BJ (cell line): Measurements from ENCODE around the gene TRIM50. TPM values are rescaled to one million over a fixed set of nuclear protein-coding genes. Genes with fewer than 3 reads are reported as not detected.
A peak's percentile ranks its signal among the peaks of the same experiment; 100 is the strongest.
"Not testable (repeated sequence)": the region's sequence is repeated elsewhere in the genome, so short reads cannot be mapped to it uniquely, and the experiment has no call there.

Experiments
- CTCF ChIA-PET: fragments of 350-600 bp; formaldehyde crosslinking; extraction: SDS; loops from one replicate; lab custom pipeline; 2021; ENCODE audit warnings: antibody characterized with exemption, inconsistent platforms; lab: Yijun Ruan, JAX
- POLR2A ChIA-PET: fragments of 300-600 bp; sonication (Branson Sonifier 250); formaldehyde crosslinking; extraction: SDS; loops from one replicate; lab custom pipeline; 2021; ENCODE audit warnings: antibody characterized with exemption; lab: Charles Lee
- DNase-seq: peaks from one replicate; pipeline ENCODE4 v3.0.0-alpha.2; 2011; ENCODE audit warnings: low read depth
- H3K27me3 ChIP-seq: 2 replicates; pipeline ENCODE4 v1.6.0; 2011; ENCODE audit warnings: low read length; ENCODE audit not compliant: control insufficient read depth, insufficient read depth
- H3K36me3 ChIP-seq: 2 replicates; pipeline ENCODE4 v1.5.1; 2011; ENCODE audit warnings: low read length; ENCODE audit not compliant: control insufficient read depth, insufficient read depth
- H3K4me3 ChIP-seq: 2 replicates; pipeline ENCODE4 v1.5.1; 2011; ENCODE audit warnings: low read depth, mild to moderate bottlenecking, control low read depth, low read length
- CTCF ChIP-seq: IDR thresholded peaks from 2 replicates; pipeline ENCODE4 v1.5.1; 2011; ENCODE audit warnings: low read depth, mild to moderate bottlenecking, control low read depth, inconsistent platforms, low read length, moderate library complexity; ENCODE audit not compliant: insufficient read depth
- polyA plus RNA-seq: library from polyadenylated mRNA; depleted of rRNA; stranded (reverse); fragments of >200 nt; gene quantifications from 2 replicates; pipeline ENCODE4 v1.2.3, GENCODE V29; 2011

The TRIM50 gene
- polyA plus RNA-seq, 1 experiment: not detected

DNA sequence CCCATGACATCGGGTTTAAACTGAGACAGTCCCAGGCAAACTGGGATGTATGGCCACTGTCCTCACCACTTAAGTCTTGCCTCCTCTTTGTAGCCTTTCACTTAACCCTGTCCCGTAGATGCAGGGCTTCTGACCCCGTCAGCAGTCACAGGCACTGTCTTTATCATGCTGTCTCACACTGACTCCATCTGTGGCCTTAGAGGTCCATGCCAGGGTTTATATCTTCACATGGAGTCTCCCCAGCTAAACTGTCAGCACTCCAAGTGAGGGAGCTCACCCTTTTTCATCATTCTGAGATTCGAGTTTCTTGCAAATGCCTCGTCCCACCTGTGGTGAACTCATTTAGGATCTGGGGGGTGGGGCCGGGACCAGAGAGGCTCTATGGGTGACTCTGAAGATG lies 2.9 kb upstream of the TRIM50 start:
- POLR2A ChIA-PET: no interaction called here
- CTCF ChIA-PET: interaction anchor here (1.0 to 5.1 kb wide), 3 partner anchors 12 to 121 kb away, joined by 4 to 21 read pairs (median 11); no protein-coding TSS in a partner anchor
- no peak for DNase-seq
- no peaks in the 10 kb centered on the region for H3K36me3 ChIP-seq
- no peak for TF ChIP-seq CTCF
- no peak overlapping the region for H3K4me3 ChIP-seq
- H3K27me3 ChIP-seq: peaks cover 5% of the 10 kb centered on the region; the same call in 1 of the 2 replicates

DNA sequence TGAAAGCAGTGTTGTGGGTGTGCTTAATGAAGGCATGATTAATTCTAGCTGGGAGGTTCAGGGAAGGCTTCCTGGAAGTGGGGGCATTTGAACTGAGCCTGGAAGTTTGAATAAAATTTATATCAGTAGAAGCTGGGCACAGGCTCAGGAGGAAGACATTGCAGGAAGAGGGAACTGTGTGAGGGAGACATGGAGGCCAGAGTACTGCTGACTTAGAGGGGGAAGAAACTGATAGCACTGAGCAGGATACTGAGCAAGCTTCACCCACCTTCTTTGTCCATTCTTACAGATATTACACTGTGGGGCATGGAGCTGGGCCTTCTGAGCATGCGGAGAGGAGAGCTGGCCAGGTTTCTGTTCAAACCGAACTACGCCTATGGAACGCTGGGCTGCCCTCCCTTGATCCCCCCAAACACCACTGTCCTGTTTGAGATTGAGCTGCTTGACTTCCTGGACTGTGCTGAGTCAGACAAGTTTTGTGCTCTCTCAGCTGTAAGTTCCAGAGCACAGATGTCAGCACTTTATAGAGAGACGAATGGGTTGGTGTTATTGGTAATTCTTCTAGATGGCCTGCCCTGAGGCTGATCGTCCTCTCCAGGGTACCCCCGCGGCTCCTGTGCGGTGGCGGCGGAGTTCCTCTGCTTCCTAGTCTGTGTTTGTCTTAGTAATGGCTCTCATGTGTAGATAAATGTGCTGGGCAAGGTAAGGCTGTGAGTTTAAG lies 2.1 kb upstream of the TRIM50 start:
- no peaks in the 10 kb centered on the region for H3K36me3 ChIP-seq
- H3K4me3 ChIP-seq: no peak overlapping the region
- ChIA-PET CTCF (interaction anchor here (1.0 to 5.1 kb wide), 3 partner anchors 13 to 122 kb away, joined by 4 to 21 read pairs (median 11); no protein-coding TSS in a partner anchor), POLR2A (no interaction called here)
- no peak for DNase-seq
- no peak for TF ChIP-seq CTCF
- no peaks in the 10 kb centered on the region for H3K27me3 ChIP-seq

DNA sequence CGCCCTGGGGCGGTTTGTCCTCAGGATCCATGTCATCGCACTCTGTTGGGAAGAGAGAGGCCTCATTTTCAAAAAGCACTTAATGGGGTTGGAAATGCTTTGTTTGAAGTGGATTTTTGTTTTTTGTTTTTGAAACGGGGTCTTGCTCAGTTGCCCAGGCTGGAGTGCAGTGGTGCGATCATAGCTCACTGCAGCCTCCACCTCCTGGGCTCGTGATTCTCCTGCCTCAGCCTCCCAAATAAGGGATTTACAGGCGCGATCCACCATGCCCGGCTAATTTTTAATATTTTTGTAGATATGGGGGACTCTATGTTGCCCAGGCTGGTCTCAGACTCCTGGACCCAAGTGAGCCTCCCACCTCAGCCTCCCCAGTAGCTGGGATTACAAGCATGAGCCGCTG lies 814 bp upstream of the TRIM50 start:
- POLR2A ChIA-PET: no interaction called here
- no peaks in the 10 kb centered on the region for H3K27me3 ChIP-seq

DNA sequence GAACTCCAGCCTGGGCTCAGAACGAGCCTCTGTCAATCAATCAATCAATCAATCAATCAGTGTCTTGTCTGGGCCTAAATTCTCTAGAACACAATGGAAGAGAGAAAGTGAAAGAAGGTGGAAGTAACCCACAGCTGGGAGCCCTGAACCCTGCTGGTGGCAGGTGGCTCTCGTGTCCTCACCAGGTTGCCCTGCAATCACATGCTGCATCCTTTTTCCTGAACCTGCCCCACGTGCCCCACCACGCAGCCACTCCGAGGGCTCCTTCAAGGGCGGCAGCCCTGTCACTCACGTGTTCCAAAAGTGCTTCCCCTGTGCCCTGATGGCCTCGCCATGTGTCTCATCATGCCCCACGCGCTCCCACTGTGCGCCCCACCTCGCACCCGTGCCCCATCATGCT lies 433 bp downstream of the TRIM50 start:
- H3K27me3 ChIP-seq, DNase-seq, POLR2A ChIA-PET, H3K4me3 ChIP-seq, H3K36me3 ChIP-seq: not testable (repeated sequence)
- CTCF ChIA-PET: interaction anchor here (5.1 kb wide), 1 partner anchor 124 kb away, joined by 21 read pairs; no protein-coding TSS in a partner anchor

More for the DNA sequence above, 814 bp upstream of the TRIM50 start:
- CTCF ChIA-PET: interaction anchor here (2.6 to 5.1 kb wide), 2 partner anchors 14 to 123 kb away, joined by 11 to 21 read pairs; no protein-coding TSS in a partner anchor
- Histone ChIP-seq H3K36me3 (no peaks in the 10 kb centered on the region), H3K4me3 (no peak overlapping the region)
- DNase-seq: no peak
- no peak for TF ChIP-seq CTCF

DNA sequence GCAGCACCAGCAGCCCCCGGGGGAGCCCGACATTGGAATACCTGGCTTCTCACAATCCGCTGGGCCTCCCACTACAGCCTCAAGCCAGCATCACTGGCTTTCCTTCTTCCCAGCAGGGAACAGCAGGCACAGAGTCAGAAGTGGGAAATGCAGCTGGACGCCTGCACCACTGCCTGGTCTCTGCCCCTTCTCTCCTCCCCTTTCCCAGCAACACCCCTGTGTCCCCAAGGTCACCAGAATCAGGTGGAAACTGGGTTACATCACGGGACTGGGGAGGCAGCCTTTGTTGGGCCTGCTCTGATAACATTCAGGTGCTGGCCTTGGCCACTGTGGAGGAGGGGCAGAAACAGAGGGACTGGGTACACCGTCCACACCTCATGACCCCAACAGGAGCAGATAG lies 2.5 kb downstream of the TRIM50 start:
- POLR2A ChIA-PET, H3K4me3 ChIP-seq, H3K27me3 ChIP-seq, DNase-seq, H3K36me3 ChIP-seq: not testable (repeated sequence)
- CTCF ChIA-PET: interaction anchor here (1.8 kb wide), 1 partner anchor 123 kb away, joined by 8 read pairs; no protein-coding TSS in a partner anchor

GRCh38 chr7:73324081-73324845 lies 3.6 kb downstream of the TRIM50 start:
- H3K27me3 ChIP-seq, POLR2A ChIA-PET, H3K4me3 ChIP-seq, H3K36me3 ChIP-seq, DNase-seq: not testable (repeated sequence)
- CTCF ChIA-PET: interaction anchor here (0.6 to 3.0 kb wide), 16 partner anchors 10 to 410 kb away, joined by 3 to 32 read pairs (median 4); no protein-coding TSS in a partner anchor
- TF ChIP-seq CTCF: peak; percentile 70

- CTCF ChIA-PET: interaction anchor here (0.6 to 3.0 kb wide), 16 partner anchors 10 to 411 kb away, joined by 3 to 32 read pairs (median 4); no protein-coding TSS in a partner anchor
- DNase-seq, H3K36me3 ChIP-seq, H3K27me3 ChIP-seq, POLR2A ChIA-PET, H3K4me3 ChIP-seq: not testable (repeated sequence)
Measured at GRCh38 chr7:73323434-73324080, 4.3 kb downstream of the TRIM50 start.

- DNase-seq, H3K36me3 ChIP-seq, POLR2A ChIA-PET, H3K27me3 ChIP-seq, H3K4me3 ChIP-seq: not testable (repeated sequence)
- CTCF ChIA-PET: interaction anchor here (0.7 kb wide), 1 partner anchor 13 kb away, joined by 3 read pairs; no protein-coding TSS in a partner anchor
Measured at GRCh38 chr7:73320009-73320408, 7.9 kb downstream of the TRIM50 start.
